Measurements from ENCODE around the gene FGF19.

FGF19 gene

GRCh38 chr11:69662021-69662698 lies 41.7 kb downstream of the FGF19 start:
- Mint-ChIP-seq H3K4me1 (ENCODE audit: low read depth) (no peaks in the 10 kb centered on the region), H3K36me3 (no peaks in the 10 kb centered on the region), H3K27me3 (no peaks in the 10 kb centered on the region), H3K4me3 (no peak overlapping the region), H3K9me3 (ENCODE audit: low read depth) (no peaks in the 10 kb centered on the region), H3K27ac (no peak overlapping the region)

GRCh38 chr11:69661413-69661715 lies 42.5 kb downstream of the FGF19 start:
- Mint-ChIP-seq H3K9me3 (ENCODE audit: low read depth) (no peaks in the 10 kb centered on the region), H3K27ac (no peak overlapping the region), H3K4me3 (no peak overlapping the region)

GRCh38 chr11:69660001-69660500 lies 43.8 kb downstream of the FGF19 start:
- Mint-ChIP-seq H3K27me3 (no peaks in the 10 kb centered on the region), H3K27ac (no peak overlapping the region), H3K4me1 (ENCODE audit: low read depth) (no peaks in the 10 kb centered on the region), H3K4me3 (no peak overlapping the region), H3K9me3 (ENCODE audit: low read depth) (no peaks in the 10 kb centered on the region), H3K36me3 (no peaks in the 10 kb centered on the region)

More at GRCh38 chr11:69661413-69661715, 42.5 kb downstream of the FGF19 start:
- Mint-ChIP-seq H3K27me3 (no peaks in the 10 kb centered on the region), H3K36me3 (no peaks in the 10 kb centered on the region), H3K4me1 (ENCODE audit: low read depth) (no peaks in the 10 kb centered on the region)

GRCh38 chr11:69659591-69659990 lies 44.2 kb downstream of the FGF19 start:
- H3K27me3 Mint-ChIP-seq: no peaks in the 10 kb centered on the region
- no peak overlapping the region for H3K27ac Mint-ChIP-seq
- no peak overlapping the region for H3K4me3 Mint-ChIP-seq
- H3K4me1 Mint-ChIP-seq (ENCODE audit: low read depth): no peaks in the 10 kb centered on the region
- no peaks in the 10 kb centered on the region for H3K36me3 Mint-ChIP-seq
- H3K9me3 Mint-ChIP-seq (ENCODE audit: low read depth): no peaks in the 10 kb centered on the region

- Mint-ChIP-seq H3K9me3 (ENCODE audit: low read depth) (no peaks in the 10 kb centered on the region), H3K36me3 (no peaks in the 10 kb centered on the region), H3K4me1 (ENCODE audit: low read depth) (no peaks in the 10 kb centered on the region), H3K27ac (no peak overlapping the region), H3K27me3 (no peaks in the 10 kb centered on the region), H3K4me3 (no peak overlapping the region)
Measured at GRCh38 chr11:69658626-69659450, 45.0 kb downstream of the FGF19 start.

DNA sequence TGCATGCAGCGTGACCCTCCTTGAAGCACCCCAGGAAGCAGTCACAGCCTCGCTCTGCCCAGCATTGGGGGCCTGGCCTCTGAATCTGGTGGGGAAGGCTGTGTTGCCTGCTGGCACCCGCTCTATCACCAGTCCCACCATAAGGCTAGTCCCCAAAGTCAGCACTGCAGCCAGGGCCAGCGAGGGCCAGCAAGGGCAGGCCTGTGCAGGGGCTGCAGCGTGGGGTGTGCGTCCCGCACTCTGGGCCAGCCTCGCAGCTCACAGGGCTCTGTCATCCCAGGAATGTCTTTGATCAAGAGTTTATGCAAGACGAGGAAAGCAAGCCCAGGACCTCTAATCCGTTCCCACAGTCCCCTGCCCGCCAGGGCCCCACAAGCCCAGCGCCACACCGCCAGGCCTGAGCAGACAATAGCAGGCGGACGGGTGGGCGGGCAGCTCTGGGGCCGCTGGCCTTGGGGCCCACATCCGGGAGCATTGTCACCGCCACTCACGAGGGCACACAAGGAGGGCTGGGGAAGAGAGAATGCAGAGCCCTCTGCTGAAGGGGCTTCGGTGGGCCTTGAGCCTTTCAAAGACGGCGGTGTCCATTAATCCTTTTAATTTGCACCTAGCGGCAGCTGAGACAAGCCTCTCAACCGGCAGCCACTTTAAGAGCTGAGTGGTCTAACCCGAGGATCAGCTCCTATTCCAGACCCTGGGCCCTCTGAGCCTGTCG lies 45.8 kb downstream of the FGF19 start:
- Mint-ChIP-seq H3K27me3 (no peaks in the 10 kb centered on the region), H3K4me1 (ENCODE audit: low read depth) (no peaks in the 10 kb centered on the region)

DNA sequence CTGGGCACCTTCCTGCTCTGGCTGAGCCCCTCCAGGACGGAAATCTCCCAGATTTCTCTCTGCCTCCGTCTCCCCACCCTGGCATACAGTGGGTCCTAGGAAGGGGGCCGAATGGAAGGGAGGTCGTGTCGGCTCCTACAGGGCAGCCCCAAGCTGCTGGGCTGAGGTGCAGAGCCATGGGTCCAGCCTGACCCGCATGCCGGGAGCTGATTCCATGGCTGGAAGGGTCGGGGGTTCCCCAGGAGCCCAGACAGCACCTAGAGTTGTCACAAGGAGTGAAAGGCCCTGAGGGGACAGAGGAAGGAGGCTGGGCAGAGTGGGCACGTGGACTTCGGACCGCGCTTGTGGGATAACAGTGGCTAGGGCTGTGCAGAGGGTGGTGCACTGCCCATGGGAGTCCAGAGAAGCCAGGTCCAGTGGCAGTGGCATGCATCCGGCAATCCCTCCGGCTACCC lies 46.3 kb downstream of the FGF19 start:
- no peaks in the 10 kb centered on the region for H3K4me1 Mint-ChIP-seq (ENCODE audit: low read depth)
- no peak overlapping the region for H3K4me3 Mint-ChIP-seq
- no peak overlapping the region for H3K27ac Mint-ChIP-seq
- peaks cover 2% of the 10 kb centered on the region for H3K36me3 Mint-ChIP-seq
- H3K27me3 Mint-ChIP-seq: no peaks in the 10 kb centered on the region
- no peaks in the 10 kb centered on the region for H3K9me3 Mint-ChIP-seq (ENCODE audit: low read depth)

More for the DNA sequence above, 45.8 kb downstream of the FGF19 start:
- H3K27ac Mint-ChIP-seq: no peak overlapping the region
- H3K9me3 Mint-ChIP-seq (ENCODE audit: low read depth): no peaks in the 10 kb centered on the region
- no peak overlapping the region for H3K4me3 Mint-ChIP-seq
- H3K36me3 Mint-ChIP-seq: peaks cover under 1% of the 10 kb centered on the region

DNA sequence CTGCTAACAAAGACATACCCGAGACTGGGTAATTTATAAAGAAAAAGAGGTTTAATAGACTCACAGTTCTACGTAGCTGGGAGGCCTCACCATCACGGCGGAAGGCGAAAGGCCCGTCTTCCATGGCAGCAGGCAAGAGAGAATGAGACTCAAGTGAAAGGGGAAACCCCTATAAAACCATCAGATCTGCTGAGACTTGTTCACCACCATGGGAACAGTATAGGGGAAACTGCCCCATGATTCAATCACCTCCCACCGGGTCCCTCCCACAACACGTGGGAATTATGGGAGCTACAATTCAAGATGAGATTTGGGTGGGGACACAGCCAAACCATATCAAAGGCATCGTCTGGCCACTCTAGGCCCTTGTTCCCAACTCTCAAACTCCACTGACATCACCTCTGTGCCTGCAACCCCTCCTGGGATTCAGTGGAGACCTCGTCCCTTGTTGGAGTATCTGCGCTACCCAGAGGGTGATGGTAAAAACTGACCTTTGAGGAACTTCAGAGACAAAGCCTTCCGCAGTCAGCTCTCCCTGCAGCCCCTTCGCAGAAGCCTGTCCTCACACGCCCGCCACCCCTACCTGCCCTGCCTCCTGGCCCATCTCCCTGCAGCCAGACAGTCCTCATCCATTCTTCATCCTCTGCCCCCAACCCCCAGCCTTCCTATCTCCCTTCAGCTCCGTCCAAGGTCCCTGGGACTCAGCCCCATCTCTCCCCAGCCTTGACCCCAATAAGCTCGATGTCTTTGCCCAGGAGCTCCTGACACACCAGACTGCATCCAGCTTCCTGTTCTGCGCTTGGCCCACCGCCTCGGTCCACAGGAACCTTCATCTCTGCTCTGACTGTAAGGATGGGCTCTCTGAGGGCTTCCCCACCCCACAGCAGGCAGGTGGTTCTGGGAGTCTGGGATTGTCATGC lies 47.0 kb downstream of the FGF19 start:
- Mint-ChIP-seq H3K9me3 (ENCODE audit: low read depth) (no peaks in the 10 kb centered on the region), H3K4me3 (no peak overlapping the region), H3K4me1 (ENCODE audit: low read depth) (no peaks in the 10 kb centered on the region), H3K36me3 (peaks cover 2% of the 10 kb centered on the region), H3K27ac (no peak overlapping the region), H3K27me3 (no peaks in the 10 kb centered on the region)

DNA sequence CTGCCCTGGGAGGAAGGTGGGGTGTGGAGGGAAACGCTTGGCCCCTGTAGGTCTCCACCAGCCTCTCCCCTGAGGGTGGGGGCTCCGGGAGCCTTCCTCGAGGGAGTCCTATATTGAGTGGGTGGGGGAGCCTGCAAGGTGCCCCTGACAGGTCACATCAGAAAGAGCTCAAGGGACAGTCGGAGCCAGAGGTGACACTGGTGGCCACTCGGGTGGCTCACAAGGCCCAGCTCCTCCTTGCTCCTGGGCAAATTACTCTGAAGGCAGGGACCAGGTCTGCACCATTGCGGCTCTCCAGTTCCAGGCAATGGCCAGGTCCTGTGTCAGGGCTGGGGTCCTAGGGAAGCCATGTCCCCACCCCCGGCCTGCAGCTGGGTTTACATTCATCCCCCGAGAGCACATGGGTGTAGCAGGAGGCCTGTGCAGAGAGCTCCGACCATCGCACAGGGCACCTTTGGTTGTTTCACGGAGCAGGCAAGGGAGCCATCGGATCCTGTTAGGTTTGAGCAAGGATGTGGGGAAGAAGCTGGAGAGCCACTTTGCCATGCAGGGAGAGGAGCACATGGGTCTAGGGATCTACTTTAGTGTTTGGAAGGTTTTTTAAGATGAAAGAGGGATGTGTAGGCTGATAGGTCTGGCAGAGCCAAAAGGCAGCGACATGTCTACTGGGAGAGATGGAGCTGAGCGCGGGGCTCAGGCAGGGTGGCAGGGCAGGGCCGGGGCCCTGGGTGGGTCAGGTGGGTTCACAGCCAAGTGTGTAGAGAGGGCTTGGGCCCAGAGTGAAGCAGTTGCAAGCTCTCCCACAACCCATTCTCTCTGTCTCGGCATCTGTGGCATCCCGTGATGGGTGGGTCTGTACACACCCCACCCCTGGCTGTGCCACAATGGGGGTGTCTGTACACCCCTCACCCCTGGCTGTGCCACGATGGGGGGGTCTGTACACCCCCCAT lies 48.1 kb downstream of the FGF19 start:
- Mint-ChIP-seq H3K27me3 (no peaks in the 10 kb centered on the region), H3K9me3 (ENCODE audit: low read depth) (no peaks in the 10 kb centered on the region), H3K4me3 (no peak overlapping the region), H3K27ac (no peak overlapping the region), H3K4me1 (ENCODE audit: low read depth) (no peaks in the 10 kb centered on the region), H3K36me3 (peaks cover 2% of the 10 kb centered on the region)

DNA sequence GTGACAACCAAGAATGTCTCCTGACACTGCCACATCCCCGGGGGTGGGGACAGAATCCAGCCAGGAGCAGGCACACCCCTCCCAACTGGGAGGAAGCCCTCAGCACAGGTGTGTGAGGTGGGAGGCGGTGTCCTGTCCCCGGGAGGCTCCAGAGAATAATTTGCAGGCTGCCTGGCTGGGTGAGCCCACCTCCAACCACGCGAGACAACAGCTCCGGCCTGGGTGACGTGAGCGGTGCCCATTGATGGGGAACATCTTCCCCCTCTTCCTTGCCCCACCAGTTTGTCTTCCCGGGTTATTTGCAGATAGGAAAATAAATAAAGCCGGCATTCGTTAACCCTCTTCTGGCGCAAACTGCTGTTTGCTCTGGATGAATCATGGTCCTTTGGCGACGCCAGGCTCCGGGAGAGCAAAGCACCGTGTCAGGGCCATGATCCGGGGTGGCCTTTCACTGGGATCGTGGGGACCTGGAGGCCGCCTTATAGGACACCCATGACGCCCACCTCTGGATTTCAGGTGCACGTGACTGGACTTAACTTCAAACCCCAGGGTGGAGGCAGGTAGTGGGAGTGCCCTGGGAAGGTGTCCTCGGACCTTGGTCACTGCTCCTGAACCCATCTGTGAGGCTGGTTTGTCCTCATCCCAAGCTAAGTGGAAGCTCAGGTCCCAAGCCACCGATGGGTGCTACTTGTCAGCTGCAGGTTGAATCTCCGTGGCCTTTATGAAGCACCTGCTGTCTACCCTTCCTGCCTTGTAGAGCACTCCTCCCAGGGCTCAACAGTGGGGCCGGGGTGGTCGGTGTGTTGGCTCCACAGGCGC lies 49.0 kb downstream of the FGF19 start:
- peaks cover 2% of the 10 kb centered on the region for H3K36me3 Mint-ChIP-seq
- no peaks in the 10 kb centered on the region for H3K27me3 Mint-ChIP-seq
- H3K27ac Mint-ChIP-seq: no peak overlapping the region
- no peak overlapping the region for H3K4me3 Mint-ChIP-seq
- no peaks in the 10 kb centered on the region for H3K9me3 Mint-ChIP-seq (ENCODE audit: low read depth)
- no peaks in the 10 kb centered on the region for H3K4me1 Mint-ChIP-seq (ENCODE audit: low read depth)

GRCh38 chr11:69654001-69654659 lies 49.7 kb downstream of the FGF19 start:
- H3K27ac Mint-ChIP-seq: no peak overlapping the region
- H3K27me3 Mint-ChIP-seq: no peaks in the 10 kb centered on the region
- no peaks in the 10 kb centered on the region for H3K9me3 Mint-ChIP-seq (ENCODE audit: low read depth)
- H3K4me1 Mint-ChIP-seq (ENCODE audit: low read depth): no peaks in the 10 kb centered on the region
- H3K4me3 Mint-ChIP-seq: no peak overlapping the region
- H3K36me3 Mint-ChIP-seq: peaks cover 2% of the 10 kb centered on the region

DNA sequence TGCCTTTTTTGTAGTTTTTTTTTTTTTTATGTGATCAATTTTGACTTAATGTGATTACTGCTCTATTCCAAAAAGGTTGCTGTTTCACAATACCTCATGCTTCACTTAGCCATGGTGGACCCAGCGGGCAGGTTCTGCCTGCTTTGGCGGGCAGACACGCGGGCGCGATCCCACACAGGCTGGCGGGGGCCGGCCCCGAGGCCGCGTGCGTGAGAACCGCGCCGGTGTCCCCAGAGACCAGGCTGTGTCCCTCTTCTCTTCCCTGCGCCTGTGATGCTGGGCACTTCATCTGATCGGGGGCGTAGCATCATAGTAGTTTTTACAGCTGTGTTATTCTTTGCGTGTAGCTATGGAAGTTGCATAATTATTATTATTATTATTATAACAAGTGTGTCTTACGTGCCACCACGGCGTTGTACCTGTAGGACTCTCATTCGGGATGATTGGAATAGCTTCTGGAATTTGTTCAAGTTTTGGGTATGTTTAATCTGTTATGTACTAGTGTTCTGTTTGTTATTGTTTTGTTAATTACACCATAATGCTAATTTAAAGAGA lies 50.3 kb downstream of the FGF19 start:
- Mint-ChIP-seq H3K27me3 (no peaks in the 10 kb centered on the region), H3K27ac (no peak overlapping the region), H3K36me3 (peaks cover 2% of the 10 kb centered on the region), H3K4me1 (ENCODE audit: low read depth) (no peaks in the 10 kb centered on the region), H3K4me3 (no peak overlapping the region), H3K9me3 (ENCODE audit: low read depth) (no peaks in the 10 kb centered on the region)
